HepG2 (cell line): ENCODE data around the gene PIEZO1. TPM values are rescaled to one million over a fixed set of nuclear protein-coding genes. Genes with fewer than 3 reads are reported as not detected.

Experiments
- AKAP8 ChIP-seq: sonication (generic); formaldehyde crosslinking; IDR thresholded peaks from 2 replicates; pipeline ENCODE4 v1.5.1; 2020; ENCODE audit warnings: mild to moderate bottlenecking, missing genetic modification reagents
- GATA4 ChIP-seq: sonication (generic); IDR thresholded peaks from 2 replicates; pipeline ENCODE4 v1.6.1; 2016; ENCODE audit warnings: antibody characterized with exemption, low read depth, borderline replicate concordance
- HNF1B ChIP-seq: sonication (generic); formaldehyde crosslinking; IDR thresholded peaks from 2 replicates; pipeline ENCODE4 v1.5.1; 2020; ENCODE audit warnings: mild to moderate bottlenecking, moderate library complexity, missing genetic modification reagents
- IKZF5 ChIP-seq: IDR thresholded peaks from 2 replicates; pipeline ENCODE4 v1.6.1; 2018; ENCODE audit warnings: missing genetic modification reagents, mild to moderate bottlenecking, missing compliant biosample characterization
- MAX ChIP-seq: IDR thresholded peaks from 2 replicates; pipeline ENCODE4 v1.6.1; 2012; ENCODE audit warnings: inconsistent platforms
- MED1 ChIP-seq: sonication (generic); formaldehyde crosslinking; IDR thresholded peaks from 2 replicates; pipeline ENCODE4 v1.4.0; 2020; ENCODE audit warnings: missing genetic modification reagents
- PHF8 ChIP-seq: sonication (generic); formaldehyde crosslinking; IDR thresholded peaks from 2 replicates; pipeline ENCODE4 v1.5.0; 2020; ENCODE audit warnings: missing genetic modification reagents
- PITX1 ChIP-seq: sonication (generic); formaldehyde crosslinking; IDR thresholded peaks from 2 replicates; pipeline ENCODE4 v1.5.1; 2020; ENCODE audit warnings: mild to moderate bottlenecking, missing genetic modification reagents
- SNAPC4 ChIP-seq: sonication (generic); formaldehyde crosslinking; IDR thresholded peaks from 2 replicates; pipeline ENCODE4 v1.4.0; 2020; ENCODE audit warnings: mild to moderate bottlenecking, missing genetic modification reagents
- ZBTB20 ChIP-seq: sonication (generic); formaldehyde crosslinking; IDR thresholded peaks from 2 replicates; pipeline ENCODE4 v1.8.1; 2023; ENCODE audit warnings: missing genetic modification reagents, low read depth, mild to moderate bottlenecking, borderline replicate concordance
- ZFP91 ChIP-seq: sonication (generic); formaldehyde crosslinking; IDR thresholded peaks from 2 replicates; pipeline ENCODE4 v1.9.0; 2022; ENCODE audit warnings: missing genetic modification reagents, mild to moderate bottlenecking, borderline replicate concordance
- ZNF138 ChIP-seq: sonication (generic); formaldehyde crosslinking; IDR thresholded peaks from 2 replicates; pipeline ENCODE4 v1.5.0; 2020; ENCODE audit warnings: mild to moderate bottlenecking, low read depth, missing genetic modification reagents
- ZNF292 ChIP-seq: sonication (generic); formaldehyde crosslinking; IDR thresholded peaks from 2 replicates; pipeline ENCODE4 v1.8.1; 2022; ENCODE audit warnings: mild to moderate bottlenecking, low read depth, missing genetic modification reagents, borderline replicate concordance
- ZNF331 ChIP-seq: sonication (generic); formaldehyde crosslinking; IDR thresholded peaks from 2 replicates; pipeline ENCODE4 v1.4.0; 2020; ENCODE audit warnings: missing genetic modification reagents
- ZNF337 ChIP-seq: sonication (generic); formaldehyde crosslinking; IDR thresholded peaks from 2 replicates; pipeline ENCODE4 v1.5.1; 2020; ENCODE audit warnings: missing genetic modification reagents, low read depth, mild to moderate bottlenecking, borderline replicate concordance
- ZNF343 ChIP-seq: sonication (generic); formaldehyde crosslinking; IDR thresholded peaks from 2 replicates; pipeline ENCODE4 v1.4.0; 2020; ENCODE audit warnings: mild to moderate bottlenecking, missing genetic modification reagents
- polyA plus RNA-seq, 8 experiments: library from polyadenylated mRNA; depleted of rRNA in 3 of 8; stranded (reverse) in 7 of 8; unstranded in 1 of 8; fragments of >200 nt; fragmentation: Illumina TruSeq in 4 of 8; extraction: Trizol in 4 of 8; gene quantifications; 2 replicates each; pipeline versions ENCODE4 v1.2.1 to v1.2.3, GENCODE V29; 2011 to 2016; ENCODE audit warnings: low read depth in 4 of 8, missing spikeins in 1 of 8, mixed read lengths in 1 of 8; ENCODE audit not compliant: insufficient read depth in 1 of 8
- total RNA-seq, 5 experiments: library from RNA; depleted of rRNA; stranded (reverse); fragments of >200 nt; fragmentation: Illumina TruSeq; extraction: Trizol; gene quantifications; 2 replicates each; pipeline ENCODE4 v1.2.3, GENCODE V29; 2016; ENCODE audit warnings: low read depth in 1 of 5

The PIEZO1 gene
- total and polyA plus RNA-seq, 2 of the 13 experiments (the other 11 are each of a cell fraction or from before 2014, with no cell fraction given) = 67.9 to 85.0 TPM

DNA sequence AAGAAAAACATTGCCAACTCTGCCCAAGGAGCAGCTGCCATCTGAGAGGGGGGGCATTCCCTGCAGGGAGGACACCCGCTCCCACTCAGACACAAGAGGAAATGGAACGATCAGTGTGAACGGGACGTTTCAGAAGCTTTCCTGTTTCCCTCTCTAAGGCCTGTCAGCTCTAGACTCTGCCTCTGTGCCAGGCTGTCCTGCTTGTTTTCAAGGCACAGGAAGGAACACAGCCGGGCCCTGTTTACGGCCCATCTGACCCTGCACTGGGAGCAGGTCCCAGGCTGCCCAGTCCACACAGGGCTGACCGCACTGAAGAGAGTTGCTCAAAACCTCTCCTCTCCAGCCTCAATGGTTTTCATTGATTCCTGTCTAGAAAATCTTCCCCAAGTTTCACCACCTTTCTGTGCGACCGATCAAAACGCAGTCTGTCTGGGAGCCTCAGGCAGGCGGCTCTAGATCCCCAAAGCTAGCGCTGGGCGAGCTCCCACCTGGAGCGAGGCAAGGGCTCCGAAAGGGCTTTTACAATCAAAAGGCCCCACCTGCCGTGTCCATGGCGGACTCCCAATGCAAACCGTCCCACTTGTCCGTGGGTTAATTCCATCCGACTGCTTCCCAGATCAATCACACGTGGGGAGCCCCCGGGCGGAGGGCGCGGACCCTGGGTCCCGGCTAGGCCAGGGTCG, 1.5 kb downstream of the PIEZO1 start (continued):
- 0 out of 2 replicates have a peak, but pooled peaks have one; percentile 51 for TF ChIP-seq SNAPC4 (CRISPR knock-in tag)
- 0 out of 2 replicates have a peak, but pooled peaks have one; percentile 66 for TF ChIP-seq ZNF343 (CRISPR knock-in tag)
- no peak for TF ChIP-seq GATA4
- peak; percentile 56; the same call in 1 of the 2 replicates for TF ChIP-seq PHF8
- TF ChIP-seq IKZF5 (CRISPR knock-in tag) = peak; percentile 20; the same call in 1 of the 2 replicates
- 0 out of 2 replicates have a peak, but pooled peaks have one; percentile 34 for TF ChIP-seq ZNF337 (CRISPR knock-in tag)
- TF ChIP-seq ZNF292 = peak; percentile 39; the same call in 1 of the 2 replicates
- TF ChIP-seq PITX1 (CRISPR knock-in tag) = peak; percentile 44; the same call in 1 of the 2 replicates
- TF ChIP-seq MAX = peak; percentile 2; the same call in 1 of the 2 replicates
- peak; percentile 64; the same call in 1 of the 2 replicates for TF ChIP-seq ZFP91 (CRISPR knock-in tag)
- TF ChIP-seq HNF1B (CRISPR knock-in tag) = peak; percentile 71; the same call in 1 of the 2 replicates
- peak; percentile 28; the same call in 1 of the 2 replicates for TF ChIP-seq MED1
- TF ChIP-seq ZNF138 (CRISPR knock-in tag) = 0 out of 2 replicates have a peak, but pooled peaks have one; percentile 24
- no peak; the same call in 1 of the 2 replicates for TF ChIP-seq ZBTB20 (CRISPR knock-in tag)
- TF ChIP-seq ZNF331 (CRISPR knock-in tag) = no peak
- 0 out of 2 replicates have a peak, but pooled peaks have one; percentile 70 for TF ChIP-seq AKAP8
